Activated CD4-positive, alpha-beta T cell treated with anti-CD3 and anti-CD28 coated beads for 4 hours (primary cell): ENCODE results near the gene BEST3.
"Not testable (repeated sequence)": the region's sequence is repeated elsewhere in the genome, so short reads cannot be mapped to it uniquely, and the experiment has no call there.

Source experiments
- DNase-seq, 2 donors: peaks; one replicate each; pipeline ENCODE4 v3.0.0-alpha.2; 2020

Gene BEST3

GRCh38 chr12:69647178-69647577, 51.9 kb downstream of the BEST3 start:
- DNase-seq = no peak

GRCh38 chr12:69645031-69645430, 54.1 kb downstream of the BEST3 start:
- no peak for DNase-seq

GRCh38 chr12:69644511-69644910, 54.6 kb downstream of the BEST3 start:
- no peak for DNase-seq

- no peak for DNase-seq
Observed at GRCh38 chr12:69642531-69642930, 56.6 kb downstream of the BEST3 start.

- DNase-seq = no peak
Observed at GRCh38 chr12:69641546-69641945, 57.6 kb downstream of the BEST3 start.

- peak; percentile 35 to 54 for DNase-seq
Observed at GRCh38 chr12:69639400-69640016, 59.6 kb downstream of the BEST3 start.

- no peak for DNase-seq
Observed at GRCh38 chr12:69633061-69633460, 66.0 kb downstream of the BEST3 start.

- no peak for DNase-seq
Observed at GRCh38 chr12:69630191-69630590, 68.9 kb downstream of the BEST3 start.

GRCh38 chr12:69627501-69627900, 71.6 kb downstream of the BEST3 start:
- DNase-seq = no peak

- DNase-seq = no peak
Observed at GRCh38 chr12:69623970-69624369, 75.1 kb downstream of the BEST3 start.

- no peak for DNase-seq
Observed at GRCh38 chr12:69621551-69621950, 77.6 kb downstream of the BEST3 start.

GRCh38 chr12:69620921-69621320, 78.2 kb downstream of the BEST3 start:
- no peak for DNase-seq

GRCh38 chr12:69620077-69620476, 79.0 kb downstream of the BEST3 start:
- no peak for DNase-seq

- no peak for DNase-seq
Observed at GRCh38 chr12:69619050-69619449, 80.1 kb downstream of the BEST3 start.

- DNase-seq = no peak
Observed at GRCh38 chr12:69616025-69616424, 83.1 kb downstream of the BEST3 start.

- DNase-seq = no peak
Observed at GRCh38 chr12:69613351-69613750, 85.8 kb downstream of the BEST3 start.

- no peak for DNase-seq
Observed at GRCh38 chr12:69610729-69611128, 88.4 kb downstream of the BEST3 start, which contains the start of gene LRRC10. LRRC10 (minus strand) TSS chr12:69610907; CDS start chr12:69610838, 69 bp downstream.

- DNase-seq = no peak
Observed at GRCh38 chr12:69610126-69610525, 89.0 kb downstream of the BEST3 start.

- DNase-seq = no peak
Observed at GRCh38 chr12:69608114-69608513, 91.0 kb downstream of the BEST3 start.

- DNase-seq = not testable (repeated sequence)
Observed at GRCh38 chr12:69604275-69604674, 94.8 kb downstream of the BEST3 start.
